ENCODE results near the gene FLOT1.

FLOT1 gene

GRCh38 chr6:30747902-30748769, 5.6 kb upstream of the FLOT1 start:
- no peak for DNase-seq (ENCODE audit: low read depth in 3 of 3, low spot score in 1 of 3)

DNA sequence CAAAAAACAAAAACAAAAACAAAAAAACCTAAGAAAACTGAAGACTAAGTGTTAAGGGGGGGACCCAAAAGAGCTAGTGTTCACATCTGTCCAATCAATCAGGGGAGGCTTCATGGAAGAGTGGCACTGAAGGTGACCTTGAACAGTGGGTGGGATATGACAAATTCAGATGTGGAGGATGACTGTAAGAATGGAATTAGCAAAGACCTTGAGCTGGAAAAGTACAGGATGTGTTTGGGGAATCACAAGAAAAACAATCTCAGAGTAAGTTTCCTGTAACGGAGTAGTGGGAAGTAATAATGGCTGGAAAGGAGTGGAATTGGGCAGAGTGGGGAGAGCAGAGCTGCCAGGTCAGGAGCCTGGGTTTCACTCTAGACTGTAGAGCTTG, 4.8 kb upstream of the FLOT1 start:
- no peak for DNase-seq (ENCODE audit: low read depth in 3 of 3, low spot score in 1 of 3)

DNA sequence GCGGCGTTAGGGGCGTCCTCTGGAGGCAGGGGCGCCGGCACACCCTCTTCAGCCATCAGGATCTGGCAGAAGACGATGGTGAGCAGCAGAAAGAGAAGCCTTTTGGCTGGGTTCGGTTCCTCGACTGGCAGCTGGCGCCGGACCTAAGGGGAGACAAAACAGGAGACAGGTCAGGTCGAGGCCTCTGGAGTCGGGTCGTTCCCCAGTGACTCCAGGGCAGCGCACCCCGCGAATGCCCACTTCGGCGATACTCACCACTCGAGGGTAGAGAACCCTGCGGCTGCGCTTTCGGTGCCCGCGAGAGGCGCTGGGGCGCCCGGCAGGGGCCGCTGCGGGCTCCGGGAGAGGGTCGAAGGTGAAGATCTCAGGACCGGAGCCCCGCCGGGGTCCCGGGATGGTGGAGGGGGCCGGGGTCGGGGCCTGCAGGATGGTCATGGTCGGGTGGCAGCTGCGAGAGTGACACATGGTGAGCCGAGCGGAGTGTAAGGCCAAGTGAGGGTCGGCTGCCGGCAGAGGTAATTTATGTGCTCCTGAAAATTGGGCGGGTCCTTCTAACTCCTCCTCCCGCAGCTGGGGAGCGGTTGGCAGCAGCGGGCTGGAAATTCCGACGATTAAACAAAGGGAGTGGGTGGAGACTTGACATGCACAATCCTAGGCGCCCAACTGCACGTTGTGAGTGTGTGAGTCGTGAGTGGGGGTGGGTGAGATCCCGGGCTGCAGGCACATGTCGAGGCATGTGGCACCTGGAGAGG, 1.7 kb upstream of the FLOT1 start, which contains the start of gene IER3:
Gene IER3, minus strand, starts transcription at position 494 of the 752 bp plus-strand sequence. Its CDS starts 29 bp downstream, at position 465.
- DNase-seq (ENCODE audit: low read depth in 3 of 3, low spot score in 1 of 3) = peak in 2 of 3 donors; percentile 59 to 89

DNA sequence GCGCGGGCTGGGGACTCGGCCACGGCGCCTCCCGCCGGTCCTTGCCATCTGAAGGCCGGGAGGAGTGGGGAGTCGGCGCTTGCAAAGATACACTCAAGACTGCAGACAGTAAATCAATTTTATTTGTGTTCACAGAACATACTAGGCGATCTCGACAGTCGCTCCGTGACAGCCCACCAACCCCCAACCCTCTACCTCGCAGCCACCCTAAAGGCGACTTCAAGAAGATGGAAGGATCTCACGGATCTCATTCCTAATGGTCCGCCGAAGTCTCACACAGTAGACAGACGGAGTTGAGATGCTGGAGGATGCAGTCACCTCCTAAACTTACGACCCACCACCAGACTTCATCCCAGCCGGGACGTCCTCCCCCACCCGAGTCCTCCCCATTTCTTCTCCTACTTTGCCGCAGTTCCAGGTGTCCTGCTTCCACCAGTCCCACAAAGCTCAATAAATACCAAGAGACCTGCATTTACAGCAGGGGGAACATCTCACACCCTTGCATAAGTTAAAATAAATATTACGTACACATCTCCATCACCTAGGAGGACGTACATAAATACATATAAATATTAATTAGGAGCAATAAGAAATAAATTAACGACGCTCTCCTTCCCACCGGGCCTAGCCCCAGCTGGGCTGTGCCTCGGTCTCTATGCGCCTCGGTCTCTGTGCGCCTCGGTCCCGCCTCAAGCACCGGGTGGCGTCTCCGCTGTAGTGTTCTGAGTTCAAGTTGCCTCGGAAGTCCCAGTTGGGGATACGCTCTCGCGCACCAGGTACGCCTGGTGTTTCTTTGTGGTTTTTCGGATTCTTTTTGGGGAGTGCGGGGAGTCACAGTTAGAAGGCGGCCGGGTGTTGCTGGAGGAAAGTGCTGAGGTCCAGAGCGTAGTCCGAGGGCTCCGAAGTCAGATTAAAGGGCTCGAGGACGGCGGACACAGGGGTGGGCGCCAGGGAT, 889 bp upstream of the FLOT1 start:
- DNase-seq (ENCODE audit: low read depth in 3 of 3, low spot score in 1 of 3) = no peak

GRCh38 chr6:30741789-30742315, 635 bp downstream of the FLOT1 start:
- DNase-seq (ENCODE audit: low read depth in 3 of 3, low spot score in 1 of 3) = peak in 1 of 3 donors; percentile 41

DNA sequence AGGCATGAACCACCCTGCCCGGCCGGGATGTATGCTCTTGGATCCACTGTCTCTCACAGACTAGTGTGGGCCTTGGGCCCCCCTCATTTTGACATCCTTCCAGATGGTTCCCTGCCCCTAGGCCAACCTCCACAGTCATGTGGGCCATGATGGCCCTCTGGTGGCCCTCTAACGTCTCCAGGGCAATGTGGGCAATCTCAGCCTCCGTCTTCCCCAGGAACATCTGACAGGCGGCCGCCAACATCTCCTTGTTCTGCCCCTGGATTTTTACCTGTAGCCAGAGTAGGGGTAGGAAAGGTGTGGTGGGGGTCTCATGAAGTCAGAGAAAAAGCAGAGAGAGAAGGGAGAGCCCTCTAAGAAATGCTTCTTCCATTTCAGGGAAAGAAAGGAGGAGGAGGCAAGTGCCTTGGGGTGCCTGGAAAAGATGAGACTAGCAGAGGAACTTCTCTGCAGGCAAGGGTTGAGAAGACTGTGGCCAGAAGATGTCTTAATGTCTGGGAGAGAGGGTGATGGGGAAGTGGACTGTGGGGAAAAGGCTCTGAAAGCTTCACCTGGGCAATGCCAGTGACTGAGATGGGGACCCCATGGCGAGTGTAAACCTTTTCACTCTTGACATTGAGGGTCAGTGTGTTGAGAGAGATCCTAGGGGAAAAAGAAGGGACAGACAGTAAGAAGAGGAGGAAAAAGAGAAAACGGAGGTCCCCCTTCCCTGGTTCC, 1.3 kb downstream of the FLOT1 start:
- DNase-seq (ENCODE audit: low read depth in 3 of 3, low spot score in 1 of 3) = no peak

DNA sequence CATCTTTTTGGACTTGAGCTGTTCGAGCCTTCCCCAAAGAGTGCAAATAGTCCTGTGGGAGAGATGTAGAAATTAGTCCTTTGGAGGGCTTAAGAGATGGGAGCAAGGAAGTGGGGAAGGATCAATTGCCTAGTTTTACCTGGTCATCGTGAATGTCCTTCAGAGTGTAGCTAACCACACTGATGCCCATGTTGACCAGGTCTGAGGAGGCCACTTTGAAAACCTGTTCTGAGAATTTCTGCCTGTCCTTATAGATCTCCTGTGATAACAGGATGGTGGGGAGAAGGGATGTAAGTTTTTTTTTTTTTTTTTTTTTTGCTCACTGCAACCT, 2.0 kb downstream of the FLOT1 start:
- no peak for DNase-seq (ENCODE audit: low read depth in 3 of 3, low spot score in 1 of 3)

DNA sequence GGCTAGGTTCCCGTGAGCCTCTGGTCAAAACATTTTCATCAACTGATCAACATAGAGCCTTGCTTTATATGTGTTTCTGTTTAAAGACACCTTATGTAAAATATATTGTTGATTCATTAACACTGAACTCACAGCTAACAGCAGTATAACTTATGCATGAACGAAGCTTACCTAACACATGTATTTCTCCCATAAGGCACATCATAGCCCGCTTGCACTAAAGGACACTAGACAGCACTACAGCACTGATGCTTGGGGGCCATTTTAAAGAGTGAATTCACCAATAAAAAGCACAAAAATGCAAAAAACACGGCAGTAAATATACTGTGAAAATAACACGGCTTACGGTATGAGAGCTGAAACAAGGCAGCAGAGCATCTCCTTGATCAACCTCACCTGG, 4.0 kb downstream of the FLOT1 start:
- no peak for DNase-seq (ENCODE audit: low read depth in 3 of 3, low spot score in 1 of 3)

- DNase-seq (ENCODE audit: low read depth in 3 of 3, low spot score in 1 of 3) = no peak
These were observed 6.7 kb downstream of the FLOT1 start for GRCh38 chr6:30735668-30736314.

DNA sequence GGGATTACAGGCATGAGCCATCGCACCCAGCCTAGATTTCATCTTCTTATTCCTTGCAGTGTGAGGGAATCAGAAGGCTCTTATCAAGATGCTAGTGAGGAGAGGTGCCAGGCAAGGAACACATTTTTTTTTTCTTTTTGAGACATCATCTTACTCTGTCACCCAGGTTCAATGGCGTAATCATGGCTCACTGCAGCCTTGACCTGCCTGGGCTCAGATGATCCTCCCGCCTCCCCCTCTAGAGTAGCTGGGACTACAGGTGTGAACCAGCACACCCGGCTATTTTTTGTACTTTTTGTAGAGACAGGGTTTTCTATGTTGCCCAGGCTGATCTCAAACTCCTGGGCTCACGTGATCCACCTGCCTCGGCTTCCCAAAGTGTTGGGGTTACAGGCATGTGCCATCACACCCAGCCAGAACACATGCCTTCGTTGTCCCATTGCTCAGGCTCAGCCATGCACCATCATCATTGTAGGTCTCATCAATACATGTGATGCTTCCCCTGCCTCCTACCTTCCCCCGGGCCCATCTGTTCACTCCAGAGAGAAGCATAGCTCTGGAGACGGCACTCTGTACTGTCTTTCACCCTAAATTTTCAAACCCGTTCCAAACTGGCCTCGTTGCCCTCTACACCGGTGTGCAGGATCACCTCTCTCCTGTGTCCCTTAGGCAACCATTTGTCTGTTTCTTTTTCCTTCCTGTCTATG, 10.1 kb downstream of the FLOT1 start:
- DNase-seq (ENCODE audit: low read depth in 3 of 3, low spot score in 1 of 3) = no peak

DNA sequence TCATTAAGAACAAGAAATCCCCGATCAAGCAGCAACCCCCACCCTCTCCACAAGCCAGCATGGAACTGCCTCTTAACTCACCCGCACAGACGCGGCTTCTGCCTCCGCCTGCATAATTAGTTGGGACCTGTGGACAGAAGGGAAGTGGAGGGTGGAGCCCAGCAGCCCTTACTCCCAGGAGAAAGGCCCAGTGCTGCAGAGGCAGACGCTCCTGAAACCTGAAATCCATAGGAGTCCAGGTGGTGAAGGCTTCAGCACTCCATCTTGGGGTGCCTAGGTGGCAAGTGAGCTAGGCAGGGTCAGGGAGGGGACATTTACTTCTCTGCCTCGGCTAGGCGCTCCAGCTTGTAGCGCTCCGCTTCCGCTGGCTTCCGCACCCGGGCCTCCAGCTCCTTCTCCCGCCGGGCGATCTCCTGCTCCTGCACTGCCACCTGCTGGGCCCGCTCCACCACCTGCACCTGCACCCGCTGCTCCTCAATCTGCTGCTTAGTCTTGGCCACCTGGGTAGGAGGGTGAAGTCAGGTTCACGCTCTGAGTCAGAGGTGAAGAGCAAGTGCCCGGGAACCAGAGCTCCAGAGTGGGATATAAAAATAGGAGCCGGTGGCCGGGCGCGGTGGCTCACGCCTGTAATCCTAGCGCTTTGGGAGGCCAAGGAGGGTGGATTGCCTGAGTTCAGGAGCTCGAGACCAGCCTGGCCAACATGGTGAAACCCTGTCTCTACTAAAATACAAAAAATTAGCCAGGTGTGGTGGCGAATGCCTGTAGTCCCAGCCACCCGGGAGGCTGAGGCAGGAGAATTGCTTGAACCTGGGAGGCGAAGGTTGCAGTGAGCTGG, 11.7 kb downstream of the FLOT1 start:
- peak; percentile 65 to 75 (median 73) for DNase-seq (ENCODE audit: low read depth in 3 of 3, low spot score in 1 of 3)

DNA sequence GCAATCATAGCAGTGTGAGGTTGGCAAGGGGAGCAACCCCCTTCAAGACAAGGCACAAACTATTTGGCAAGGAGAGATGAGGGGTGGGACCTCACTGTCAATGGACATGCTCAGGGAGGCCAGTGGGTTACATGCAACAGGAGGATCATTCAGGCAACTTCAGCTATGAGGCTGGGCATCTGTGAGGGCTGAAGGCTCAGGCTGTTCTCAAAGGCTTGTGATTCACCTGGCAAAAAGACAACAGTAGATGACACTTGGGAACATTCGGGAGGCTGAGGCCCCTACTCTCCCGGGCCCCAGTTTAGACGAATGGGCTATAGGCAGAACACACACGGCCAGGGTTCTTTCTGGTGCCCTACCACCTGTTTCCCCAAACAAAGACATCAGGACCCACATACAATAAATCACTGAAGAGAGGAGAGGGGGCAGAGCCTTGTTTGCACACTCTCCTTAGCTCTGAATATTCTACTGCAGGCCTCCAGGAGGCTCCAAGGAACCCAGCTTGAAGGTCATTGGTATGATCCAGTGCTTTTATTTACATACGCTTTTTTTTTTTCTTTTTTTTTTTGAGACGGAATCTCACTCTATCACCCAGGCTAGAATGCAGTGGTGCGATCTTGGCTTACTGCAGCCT, 14.4 kb downstream of the FLOT1 start:
- DNase-seq (ENCODE audit: low read depth in 3 of 3, low spot score in 1 of 3) = no peak

GRCh38 chr6:30726506-30727413, 15.7 kb downstream of the FLOT1 start:
- no peak for DNase-seq (ENCODE audit: low read depth in 3 of 3, low spot score in 1 of 3)

DNA sequence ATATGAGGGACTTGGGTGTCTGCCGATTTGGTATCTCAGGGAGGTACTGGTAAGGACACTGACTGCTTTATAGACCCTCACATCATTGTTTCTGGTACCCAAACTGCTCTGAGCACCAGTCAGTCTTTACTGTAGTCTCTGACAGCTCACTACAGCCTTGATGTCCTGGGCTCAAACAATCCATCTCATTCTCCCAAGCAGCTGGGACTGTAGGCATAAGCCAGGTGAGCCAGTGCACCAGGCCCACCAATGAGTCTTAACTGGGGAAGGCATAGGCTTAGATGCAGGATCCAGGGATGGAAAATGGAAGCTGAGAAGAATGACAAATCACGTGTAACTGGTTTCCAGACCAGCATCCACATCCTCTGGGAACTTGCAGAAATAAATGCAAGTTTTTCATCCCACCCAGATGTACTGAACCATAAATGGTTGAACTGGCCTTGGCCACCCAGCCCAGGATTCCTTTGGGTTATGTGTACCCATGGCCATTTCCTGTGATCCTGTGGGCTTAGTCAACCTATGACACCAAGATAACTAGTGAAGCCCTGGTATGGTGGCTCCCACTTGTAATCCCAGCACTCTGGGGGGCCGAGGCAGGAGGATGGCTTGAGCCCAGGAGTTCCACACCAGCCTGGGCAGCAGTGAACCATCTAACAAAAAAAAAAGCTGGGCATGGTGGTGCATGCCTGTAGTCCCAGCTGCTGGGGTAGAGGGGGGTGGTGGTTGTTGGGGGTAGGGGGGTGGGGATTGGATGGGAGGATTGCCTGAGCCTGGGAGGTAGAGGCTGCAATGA, 16.6 kb downstream of the FLOT1 start:
- no peak for DNase-seq (ENCODE audit: low read depth in 3 of 3, low spot score in 1 of 3)

- DNase-seq (ENCODE audit: low read depth in 3 of 3, low spot score in 1 of 3) = no peak
These were observed 17.4 kb downstream of the FLOT1 start for GRCh38 chr6:30724906-30725667.

All from stimulated activated CD4-positive, alpha-beta T cell treated with anti-CD3 and anti-CD28 coated beads, TNF-alpha, amount 100 ng/mL, for 1 hour (primary cell).